Raji (cell line): ENCODE results near the gene PRKCD.

Source experiments
- POLR2A ChIP-seq: IDR thresholded peaks from 2 replicates; pipeline ENCODE4 v1.6.1; 2011; ENCODE audit warnings: low read depth, low read length, control low read depth; ENCODE audit not compliant: insufficient read depth

The PRKCD gene

DNA sequence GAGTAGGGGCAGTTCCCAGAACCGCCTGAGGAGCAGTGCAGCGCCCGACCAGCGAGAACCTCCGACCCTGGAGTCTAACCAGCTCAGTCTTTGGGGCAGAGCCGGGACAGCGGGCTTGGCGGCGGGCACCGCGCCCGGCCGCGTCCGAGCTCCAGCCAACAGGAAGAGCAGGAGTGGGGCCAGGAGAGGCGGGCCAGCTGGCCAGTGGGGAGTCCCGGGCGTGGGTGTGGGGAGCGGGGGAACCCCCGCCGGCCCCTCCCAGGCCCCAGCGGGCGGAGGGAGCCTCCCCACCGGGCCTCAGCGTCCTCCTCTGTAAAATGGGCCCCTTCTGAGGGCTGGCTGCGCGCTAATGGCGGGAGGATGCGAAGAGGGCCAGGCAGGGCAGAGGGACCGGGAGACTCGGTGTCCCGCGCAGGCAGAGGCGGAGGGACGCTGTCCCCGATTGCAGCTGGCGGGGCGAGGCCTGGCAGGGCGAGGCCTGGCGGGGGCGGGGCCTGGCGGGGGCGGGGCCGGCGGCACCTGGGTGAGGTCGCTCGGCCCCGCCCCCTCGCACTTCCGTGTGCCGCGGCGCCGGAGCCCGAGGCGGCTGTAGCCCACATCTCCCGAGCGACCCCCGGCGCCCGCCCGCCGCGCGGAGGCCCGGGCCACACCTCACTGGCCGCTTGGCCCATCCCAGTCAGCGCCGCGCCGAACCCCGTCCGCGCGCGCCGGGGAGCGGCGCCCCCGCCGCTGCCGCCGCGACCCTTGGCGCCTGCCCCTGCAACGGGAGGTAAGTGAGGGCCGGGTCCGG, at the start of gene PRKCD:
Gene PRKCD, plus strand, starts transcription at position 550 of the 790 bp plus-strand sequence. CDS start 17,214 bp downstream, outside the sequence.
- TF ChIP-seq POLR2A: peak; percentile 70

DNA sequence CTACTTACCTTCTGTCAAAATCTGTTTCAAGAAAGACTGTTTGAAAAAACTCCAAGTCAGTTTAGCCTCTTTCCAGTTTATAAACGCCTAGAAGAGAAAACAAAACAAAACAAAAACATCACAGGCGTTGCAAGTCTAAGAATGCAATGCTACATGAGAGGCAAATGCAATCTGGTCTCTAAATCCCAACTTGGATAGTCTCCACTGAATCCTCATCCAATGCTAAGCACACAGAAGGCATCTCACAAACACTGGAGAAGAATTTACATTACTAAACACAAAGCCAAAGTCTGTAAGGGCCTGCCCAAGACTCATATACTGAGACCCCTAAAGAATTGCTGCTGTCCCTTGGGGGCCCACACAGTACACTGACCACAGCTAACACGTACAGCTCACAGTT, 49.2 kb upstream of the PRKCD start:
- TF ChIP-seq POLR2A: no peak

DNA sequence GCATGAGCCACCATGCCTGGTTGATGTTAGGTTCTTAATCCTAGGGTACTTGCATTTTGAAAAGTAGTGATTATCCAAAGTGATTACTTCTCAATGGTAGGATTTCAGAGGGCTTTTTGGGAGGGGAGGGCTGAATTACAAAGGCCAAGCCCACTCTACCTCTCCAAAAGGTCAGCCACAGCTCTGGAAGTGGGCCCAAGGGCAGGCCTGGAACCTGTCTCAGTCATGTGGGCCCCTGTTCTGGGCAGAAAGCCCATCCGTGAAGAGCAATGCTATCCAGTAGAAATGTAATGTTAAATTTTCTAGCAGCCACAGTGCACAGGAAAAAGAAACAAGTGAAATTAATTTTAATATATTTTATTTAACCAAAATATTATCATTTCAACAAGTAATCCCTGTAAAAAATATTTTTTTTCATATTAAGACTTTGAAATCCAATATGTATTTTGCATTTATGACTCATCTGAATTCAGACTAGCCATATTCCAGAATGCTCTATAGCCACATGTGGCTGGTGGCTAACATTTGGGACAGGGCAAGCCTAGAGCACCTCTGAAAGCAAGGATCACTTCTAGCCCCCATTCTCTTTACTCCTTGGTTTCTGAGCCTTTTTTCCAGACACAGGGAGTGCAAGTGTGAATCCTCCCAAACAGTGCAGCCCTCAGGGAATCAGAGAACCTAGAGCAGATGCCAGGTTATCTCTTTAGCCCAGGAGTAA, 47.6 kb upstream of the PRKCD start:
- TF ChIP-seq POLR2A: no peak

DNA sequence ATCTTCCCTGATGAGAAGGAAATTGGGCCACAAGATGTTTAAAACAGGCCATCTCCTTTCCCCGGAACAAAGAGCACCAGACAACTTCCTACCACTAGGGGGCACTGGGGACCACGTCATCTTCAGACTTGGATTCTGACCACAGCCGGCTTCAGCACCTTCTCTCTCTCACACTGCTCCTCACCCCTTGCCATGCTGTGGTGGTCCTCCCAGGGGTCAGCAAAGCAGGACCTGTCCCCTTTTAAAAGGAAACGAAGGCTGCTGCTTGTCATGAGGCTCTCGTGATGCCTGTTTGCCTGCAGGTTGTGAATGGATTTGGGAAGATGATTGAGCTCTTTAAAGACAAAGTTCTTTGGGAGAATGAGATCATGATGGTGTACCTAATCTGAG, 47.0 kb upstream of the PRKCD start:
- TF ChIP-seq POLR2A: no peak

DNA sequence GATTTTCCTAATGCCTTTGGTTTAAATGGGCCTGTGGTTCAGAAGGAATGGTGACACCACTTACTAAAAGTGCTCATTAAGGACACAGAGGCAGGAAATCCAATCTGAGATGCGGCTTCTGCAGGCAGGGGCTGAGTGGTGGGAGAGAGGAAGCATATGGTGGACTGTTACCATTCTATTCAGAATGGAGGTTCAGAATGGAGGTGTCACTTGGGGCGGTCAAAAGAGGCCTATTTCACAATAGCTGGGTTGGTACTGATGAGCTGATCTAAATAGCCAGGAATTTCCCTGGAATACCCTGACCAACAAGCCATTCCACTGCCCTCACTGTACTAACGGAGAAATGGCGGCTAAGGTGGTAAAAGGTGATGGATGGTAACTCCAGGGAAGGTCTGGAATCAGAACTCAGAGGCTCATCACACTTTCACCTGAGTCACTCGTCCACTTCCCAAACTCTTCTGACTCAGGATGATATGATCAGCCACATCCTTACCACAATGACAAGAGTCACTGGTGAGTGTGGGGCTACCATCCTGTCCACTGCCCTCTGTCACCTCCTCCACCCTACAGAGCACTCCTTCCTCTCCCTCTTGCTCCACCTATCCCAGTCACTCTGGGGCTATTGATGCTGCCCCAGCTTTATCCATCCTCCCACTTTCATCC, 46.5 kb upstream of the PRKCD start:
- no peak for TF ChIP-seq POLR2A

DNA sequence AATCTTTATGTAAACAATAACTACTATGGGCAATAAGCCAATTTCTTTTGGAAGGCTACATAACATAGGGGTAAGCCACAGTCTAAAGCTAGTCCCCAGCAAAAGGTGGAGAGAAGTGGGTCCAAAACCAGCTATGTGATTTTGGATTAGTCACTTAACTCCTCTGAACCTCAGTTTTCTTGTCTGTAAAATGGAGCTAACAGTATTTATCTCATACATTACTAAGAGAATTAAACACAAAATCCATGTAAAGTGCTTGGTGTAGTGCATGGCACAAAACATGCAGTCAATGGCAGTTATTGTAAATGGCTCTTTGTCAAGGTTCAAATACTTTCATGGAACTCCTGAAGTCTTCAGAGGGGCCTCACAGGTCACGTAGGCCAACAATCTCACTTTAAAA, 44.1 kb upstream of the PRKCD start:
- TF ChIP-seq POLR2A: no peak

DNA sequence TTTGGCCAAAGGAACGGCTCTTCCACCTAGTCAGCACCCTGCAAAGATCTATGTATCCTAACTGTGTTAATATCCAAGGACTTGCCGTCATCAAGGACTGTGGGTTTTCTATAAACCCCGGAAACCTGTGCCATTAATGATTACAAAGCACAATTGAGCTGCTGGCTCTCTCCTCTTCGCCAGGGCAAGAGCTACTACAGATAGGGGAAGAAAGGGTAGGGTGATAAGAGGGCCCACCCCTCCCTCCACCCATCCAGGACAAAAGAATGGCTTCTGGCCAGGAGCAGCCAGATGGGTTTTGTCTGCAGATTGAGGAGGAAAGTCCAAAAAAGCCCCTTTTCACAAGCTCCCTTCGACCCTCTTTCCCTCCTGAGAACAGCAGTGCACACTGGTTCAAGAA, 40.7 kb upstream of the PRKCD start:
- TF ChIP-seq POLR2A: no peak

DNA sequence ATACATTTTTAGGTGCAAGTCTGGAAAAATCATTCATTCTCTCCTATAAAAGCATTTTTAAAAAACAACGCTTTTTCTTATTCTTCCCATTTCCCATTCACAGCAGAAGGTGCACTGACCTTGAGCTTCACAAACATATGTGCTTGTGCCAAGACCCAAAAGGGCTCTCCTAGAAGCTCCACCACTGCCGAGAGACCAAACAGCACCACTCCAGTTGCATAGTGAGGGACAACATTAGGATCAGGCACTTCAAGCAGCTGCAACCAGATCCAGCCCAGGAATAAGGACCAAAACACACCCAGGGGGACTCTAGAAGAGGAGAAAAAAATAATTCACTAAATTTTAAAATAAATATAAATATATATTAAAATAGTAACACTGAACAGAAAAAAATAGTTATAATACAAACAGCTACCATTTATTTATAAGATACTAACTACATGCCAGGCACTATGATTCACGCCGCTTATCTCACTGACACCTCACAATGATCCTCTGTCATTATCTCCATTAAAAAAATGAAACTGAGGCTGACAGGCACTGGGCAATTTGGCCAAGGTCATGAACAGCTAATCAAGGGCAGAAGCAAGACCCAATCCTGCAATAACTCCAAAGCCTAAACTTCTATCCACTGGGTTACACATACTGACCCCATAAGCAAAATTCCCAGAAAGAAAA, 38.6 kb upstream of the PRKCD start:
- TF ChIP-seq POLR2A: no peak

DNA sequence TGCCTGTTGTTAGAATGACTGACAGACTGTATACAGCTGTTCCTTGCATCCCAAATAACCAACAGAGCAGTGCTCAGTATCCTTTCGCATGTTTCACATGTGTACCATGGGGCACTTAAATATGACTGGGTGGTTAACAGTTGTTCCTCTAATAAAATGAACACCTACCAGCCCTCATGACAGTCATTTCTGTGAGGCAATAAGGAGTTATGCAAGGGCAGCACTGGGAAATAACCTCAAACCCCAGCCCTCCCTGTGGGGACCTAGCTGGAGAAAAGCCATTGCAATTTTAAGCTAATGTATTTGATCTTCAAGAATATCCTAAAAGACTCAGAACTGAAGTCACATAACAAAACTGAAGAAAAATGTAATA, 38.1 kb upstream of the PRKCD start:
- no peak for TF ChIP-seq POLR2A

DNA sequence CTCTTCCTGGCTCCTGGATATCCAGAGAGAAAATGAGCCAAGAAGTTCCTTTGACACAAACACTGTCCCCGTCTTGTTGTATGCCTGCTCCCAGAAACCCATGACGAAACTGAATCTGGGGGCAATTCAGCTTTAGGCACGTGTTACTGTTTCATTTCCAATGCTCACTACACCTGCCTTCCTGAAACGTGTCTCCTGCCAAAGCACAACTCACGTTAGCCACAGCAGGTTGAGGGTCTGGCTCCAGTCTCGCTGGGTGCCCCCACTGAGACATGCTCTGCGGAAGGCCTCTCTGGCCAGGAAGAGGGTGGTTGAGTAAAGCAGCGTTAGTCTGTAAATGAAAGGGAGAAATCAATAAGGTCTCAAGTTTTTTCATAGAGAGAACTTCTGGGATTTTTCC, 37.5 kb upstream of the PRKCD start:
- no peak for TF ChIP-seq POLR2A

DNA sequence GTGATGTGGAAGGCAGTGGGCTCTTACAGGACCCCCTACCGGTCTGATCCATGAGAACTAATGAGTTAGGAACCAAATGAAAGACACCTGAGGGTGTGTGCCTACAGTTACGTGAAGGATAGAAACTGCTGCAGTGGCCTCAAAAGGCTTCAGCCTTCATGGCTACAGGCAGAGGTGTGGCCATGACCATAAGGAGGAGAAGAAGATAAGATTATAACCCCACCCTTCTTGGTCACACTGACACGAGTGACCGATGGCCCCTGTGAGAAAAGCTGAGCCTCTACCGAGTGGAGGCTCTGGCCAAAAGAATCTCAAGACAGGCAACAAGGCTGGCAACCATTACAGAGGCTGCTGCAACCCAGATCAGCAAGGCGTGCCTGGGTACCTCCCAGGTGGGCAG, 37.1 kb upstream of the PRKCD start:
- TF ChIP-seq POLR2A: no peak

DNA sequence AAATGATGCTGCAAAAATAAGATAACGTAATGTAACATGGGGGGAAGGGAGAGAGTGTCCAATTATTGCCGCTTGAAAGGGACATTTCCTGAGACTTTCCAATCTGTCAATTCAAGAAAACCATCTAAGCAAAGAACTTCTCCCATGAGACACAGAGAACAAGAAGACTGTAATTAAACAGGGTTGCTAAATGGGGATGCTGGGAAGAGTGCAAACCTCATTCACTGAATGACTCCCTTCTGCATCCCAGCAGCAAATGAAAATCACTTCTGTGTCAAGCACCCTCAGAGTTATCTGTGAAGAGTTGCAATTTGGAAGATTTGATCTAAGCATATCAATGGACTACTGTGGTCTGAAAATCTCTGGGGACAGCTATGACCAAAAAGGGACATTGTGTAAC, 34.4 kb upstream of the PRKCD start:
- TF ChIP-seq POLR2A: no peak

DNA sequence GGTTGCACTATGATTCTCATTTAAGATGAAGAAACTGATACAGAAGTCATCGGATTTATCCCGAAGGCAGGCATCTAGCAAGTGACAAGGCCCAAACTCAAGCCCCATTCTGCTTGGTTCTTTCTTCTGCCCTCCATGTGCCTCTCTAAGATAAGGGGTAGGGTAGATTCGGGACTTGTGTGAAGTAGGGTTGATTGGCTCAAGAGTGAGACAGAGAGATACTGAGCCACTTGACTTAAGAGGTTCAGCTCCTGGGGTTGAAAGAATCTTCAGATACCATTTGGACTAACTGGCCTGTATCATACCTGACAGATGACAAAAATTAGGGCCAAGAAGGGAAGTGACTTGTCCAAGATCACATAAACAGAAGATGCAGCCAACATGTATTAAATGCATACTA, 31.7 kb upstream of the PRKCD start:
- no peak for TF ChIP-seq POLR2A

DNA sequence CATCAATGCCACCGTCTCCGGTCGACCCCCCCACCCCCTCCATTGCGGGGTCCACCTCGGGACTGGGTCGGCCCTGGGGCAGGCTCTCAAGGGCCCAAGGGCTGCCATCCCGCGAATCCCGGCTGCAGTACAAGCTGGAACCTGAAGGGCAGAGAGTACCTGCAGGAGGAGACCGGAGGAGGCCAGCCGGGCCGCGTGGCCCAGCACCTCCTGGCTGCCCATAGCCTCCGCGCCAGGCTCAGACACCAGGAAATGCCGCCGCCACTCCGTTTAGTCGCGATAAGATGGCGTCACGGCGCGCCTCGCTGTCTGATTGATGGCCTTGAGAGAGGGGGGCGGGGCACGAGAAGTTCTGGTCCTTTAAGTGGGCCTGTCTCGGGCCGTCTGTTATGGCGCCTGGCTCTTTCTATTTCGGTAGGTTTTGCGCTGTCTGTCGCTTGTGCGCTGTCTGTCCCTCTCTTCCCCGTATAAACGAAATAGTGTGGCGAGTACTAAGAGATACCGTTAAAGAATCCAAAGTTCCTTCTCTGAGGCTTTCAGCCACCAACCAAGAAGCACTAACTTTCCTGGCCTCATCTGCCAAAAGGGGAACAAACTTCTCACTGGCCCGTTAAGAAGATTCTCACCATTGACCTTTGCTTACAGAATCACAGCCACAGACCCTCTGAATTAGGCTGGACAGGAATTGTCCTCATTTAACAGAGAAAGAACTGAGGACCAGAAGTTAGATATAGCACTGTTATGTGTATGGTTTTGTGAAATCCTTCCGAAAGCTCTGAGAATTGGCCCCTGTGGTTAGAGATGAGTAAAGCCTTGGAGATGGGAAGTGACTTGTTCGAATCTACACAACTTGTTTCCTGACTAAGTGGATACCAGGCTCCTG, 30.6 kb upstream of the PRKCD start, which contains the start of gene RFT1:
Gene RFT1, minus strand, starts transcription at position 257 of the 883 bp plus-strand sequence. Its CDS starts 35 bp downstream, at position 222.
- peak; percentile 97 for TF ChIP-seq POLR2A
